ENCODE data around the gene GPR35.
"Not testable (repeated sequence)": the region's sequence is repeated elsewhere in the genome, so short reads cannot be mapped to it uniquely, and the experiment has no call there.

Gene GPR35

DNA sequence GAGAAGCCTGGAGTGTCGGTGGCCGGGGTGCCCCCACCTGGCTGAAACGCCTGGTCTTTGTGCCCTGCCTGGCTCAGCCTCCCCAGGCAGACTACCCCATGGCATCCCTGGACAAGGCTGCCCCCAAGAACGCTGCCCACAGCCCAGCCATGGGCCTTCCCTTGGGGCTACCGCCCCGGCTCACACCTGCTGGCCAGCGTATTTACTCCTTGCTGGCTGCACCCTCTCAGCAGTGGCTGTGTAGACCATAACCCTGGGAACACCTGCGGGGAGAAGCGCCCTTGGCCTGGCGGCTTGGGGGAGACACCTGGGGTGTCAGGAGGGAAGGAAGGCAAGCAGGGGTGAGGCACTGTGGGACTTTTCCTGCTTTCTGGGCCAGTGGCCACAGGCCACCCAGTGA lies 21.4 kb upstream of the GPR35 start:
- DNase-seq = no peak

DNA sequence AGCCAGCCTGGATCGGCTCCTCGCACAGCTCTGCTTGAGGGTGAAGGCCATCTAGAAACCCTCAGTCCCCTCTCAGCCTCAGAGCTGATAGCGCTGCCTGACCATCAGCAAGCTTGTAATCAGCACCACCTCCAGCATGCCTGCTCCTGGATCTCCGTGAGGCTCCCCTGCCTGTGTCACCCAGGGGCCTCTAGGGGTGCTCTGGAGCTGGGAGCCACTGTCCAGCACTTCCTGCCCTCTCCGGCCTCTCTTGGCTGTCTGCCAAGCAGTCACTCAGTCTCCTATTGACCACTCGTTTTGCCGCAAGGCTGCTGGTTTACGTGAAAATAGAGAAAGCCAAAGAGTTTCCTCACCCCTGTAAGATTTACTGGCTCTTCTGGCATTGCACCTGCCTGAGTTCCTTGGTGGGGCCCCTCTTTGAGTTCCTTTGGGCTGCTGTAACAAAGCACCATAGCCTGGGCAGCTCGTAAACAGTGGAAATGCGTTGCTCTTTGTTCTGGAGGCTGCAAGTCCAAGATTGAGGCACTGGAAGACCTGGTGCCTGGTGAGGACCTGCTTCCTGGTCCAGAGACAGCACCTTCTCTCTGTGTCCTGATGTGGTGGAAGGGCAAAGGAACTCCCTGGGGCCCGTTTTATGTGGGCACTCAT lies 20.9 kb upstream of the GPR35 start:
- DNase-seq = no peak

DNA sequence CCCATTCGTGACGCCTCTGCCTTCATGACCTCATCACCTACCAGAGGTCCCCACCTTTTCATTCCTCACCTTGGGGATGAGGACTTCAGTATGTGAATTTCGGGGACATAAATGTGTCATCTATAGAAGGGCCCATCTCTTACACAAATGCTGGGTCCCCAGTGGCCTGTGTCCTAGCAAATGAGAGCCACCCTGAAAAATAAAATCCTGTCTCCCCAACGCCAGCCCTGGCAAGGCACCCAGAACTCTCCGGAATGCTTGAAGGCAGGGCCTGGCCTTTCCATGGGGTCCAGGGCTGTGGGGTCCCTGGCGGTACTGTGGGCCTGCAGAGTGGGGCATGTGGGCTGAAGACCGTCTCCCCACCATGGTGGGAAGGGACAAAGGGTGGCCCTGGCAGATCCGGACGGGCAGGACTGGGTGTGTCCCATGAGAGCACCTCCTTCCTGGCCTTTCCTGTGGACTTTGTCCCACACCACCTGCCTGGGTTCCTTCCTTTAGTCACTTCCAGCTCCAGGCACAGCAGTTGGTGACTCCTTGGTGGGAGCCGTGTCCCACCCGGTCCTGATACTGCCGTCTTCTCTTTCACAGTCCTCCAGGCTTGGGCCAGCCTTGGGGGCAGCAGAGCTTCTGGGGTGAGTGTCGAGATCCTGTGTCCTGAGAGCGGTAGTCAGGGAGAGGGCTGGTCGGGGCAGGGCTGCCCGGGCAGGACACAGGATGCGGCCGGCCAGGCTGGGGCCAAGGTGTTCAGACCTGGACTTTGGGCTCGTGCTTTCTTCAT lies 20.2 kb upstream of the GPR35 start:
- no peak for DNase-seq

DNA sequence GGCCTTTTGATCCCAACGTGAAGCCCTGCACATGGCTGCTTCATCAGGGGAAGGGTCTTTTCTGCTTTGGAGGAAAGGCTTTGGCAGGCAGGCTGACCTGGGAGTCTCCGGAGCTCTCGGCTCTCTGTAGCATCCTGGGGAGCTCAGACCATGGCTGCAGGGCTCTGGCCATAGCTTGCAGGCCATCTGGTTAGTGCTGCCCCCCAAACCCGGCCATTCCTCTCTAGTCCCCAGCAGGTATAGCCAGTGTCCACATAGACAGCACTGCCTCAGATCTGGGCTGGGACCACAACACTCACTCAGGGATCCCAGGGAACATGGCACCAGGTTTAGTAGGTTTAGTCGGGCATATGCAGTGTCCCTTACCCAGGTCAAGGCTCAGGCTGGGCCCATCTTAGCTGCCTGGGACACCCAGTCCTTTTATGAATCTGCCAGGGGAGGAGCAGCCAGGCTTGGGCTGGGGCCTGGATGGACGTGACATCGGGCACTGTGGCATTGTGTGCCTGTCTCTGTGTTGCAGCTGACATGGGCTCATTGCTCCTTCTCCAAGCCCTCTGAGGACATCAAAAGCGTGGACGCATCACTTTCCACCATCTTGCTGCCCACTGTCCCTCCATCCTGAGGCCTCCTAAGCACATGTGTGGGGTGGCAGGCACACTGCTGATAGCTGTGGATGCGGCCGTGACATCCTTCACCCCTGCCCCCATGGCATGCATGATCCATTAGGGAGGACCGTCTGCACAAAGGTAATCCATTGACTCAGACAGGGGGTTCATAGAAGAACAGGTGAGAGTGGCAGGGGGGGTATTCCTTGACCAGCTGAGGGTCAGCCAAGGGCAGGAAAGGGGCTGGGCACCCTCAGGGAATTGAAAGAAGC lies 19.2 kb upstream of the GPR35 start:
- no peak for DNase-seq

DNA sequence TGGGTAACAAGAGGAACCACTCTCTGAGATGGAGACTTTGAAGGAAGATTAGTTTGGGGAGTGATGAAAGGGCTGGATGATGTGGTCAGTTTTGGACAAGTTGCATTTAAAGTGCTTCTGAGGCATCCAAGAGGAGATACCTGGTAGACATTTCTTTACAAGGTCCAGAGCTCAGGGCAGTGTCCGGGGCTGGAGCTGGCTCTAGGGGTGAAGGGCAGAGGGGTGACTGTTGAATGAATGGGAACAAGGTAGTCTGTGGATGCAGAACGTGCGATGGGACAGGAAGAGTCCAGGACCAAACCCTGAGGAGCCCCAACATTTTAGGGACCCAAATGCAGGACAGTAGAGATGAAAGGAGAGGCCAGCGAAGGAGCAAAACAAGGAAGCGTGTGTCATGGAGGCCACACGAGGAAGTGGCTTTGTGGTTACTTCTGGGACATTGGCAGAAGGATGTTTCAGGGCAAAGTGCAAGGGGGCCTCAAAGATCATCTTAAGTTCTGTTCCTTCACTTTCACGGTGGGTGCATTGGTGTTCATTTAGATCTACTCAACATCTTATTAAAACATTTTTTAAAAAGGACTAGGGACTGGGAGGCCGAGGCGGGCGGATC lies 13.6 kb upstream of the GPR35 start:
- no peak for DNase-seq

DNA sequence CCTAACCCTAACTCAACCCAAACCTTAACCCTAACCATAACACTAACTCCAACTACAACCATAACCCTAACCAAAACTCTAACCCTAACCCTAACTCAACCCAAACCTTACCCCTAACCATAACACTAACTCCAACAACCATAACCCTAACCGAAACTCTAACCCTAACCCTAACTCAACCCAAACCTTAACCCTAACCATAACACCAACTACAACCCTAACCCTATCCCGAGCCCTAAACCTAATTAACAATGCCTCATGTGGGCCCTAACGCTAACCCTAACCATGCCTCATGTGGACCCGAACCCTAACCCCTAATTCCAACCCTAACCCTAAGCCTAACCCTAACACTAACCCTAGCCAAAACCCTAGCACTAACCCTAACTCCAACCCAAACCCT lies 11.5 kb upstream of the GPR35 start:
- DNase-seq = no peak

DNA sequence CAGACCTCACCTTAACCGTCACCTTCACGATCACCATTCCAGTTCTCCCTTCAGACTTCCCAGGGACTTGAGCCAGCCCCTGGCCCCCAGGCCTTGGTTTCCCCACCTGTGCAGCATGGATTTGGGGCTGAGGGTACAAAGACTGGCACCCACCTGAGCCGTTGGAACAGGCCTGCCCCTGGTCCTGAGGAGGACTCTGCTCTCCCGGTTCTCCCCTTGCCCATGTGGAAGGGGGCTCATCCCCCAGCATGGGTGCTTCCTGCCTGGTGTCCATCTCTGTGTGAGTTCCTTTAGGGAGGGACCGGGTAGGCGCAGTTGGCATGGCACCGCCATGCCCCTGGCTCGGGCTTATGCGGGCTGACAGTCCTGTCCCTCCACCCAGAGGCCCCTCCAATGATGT lies 10.9 kb upstream of the GPR35 start:
- no peak for DNase-seq

DNA sequence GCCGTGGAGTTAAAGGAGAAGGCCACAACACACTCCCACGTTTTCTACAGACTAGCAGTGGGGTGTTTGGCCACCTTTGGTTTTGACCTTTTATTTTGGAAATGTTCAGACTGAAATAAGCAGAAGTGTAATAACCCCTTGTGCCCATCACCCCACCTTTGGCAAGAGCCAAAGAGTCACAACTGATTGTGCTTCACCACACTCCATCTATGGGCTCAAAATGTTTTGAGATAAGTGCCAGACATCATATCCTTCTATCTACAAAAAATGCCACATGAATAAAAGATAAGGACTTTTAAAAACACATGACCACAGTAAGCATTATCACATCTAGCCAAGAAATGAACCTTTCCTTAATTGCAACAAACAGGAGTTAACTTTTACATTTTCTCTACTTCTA lies 9.9 kb upstream of the GPR35 start:
- DNase-seq = no peak

DNA sequence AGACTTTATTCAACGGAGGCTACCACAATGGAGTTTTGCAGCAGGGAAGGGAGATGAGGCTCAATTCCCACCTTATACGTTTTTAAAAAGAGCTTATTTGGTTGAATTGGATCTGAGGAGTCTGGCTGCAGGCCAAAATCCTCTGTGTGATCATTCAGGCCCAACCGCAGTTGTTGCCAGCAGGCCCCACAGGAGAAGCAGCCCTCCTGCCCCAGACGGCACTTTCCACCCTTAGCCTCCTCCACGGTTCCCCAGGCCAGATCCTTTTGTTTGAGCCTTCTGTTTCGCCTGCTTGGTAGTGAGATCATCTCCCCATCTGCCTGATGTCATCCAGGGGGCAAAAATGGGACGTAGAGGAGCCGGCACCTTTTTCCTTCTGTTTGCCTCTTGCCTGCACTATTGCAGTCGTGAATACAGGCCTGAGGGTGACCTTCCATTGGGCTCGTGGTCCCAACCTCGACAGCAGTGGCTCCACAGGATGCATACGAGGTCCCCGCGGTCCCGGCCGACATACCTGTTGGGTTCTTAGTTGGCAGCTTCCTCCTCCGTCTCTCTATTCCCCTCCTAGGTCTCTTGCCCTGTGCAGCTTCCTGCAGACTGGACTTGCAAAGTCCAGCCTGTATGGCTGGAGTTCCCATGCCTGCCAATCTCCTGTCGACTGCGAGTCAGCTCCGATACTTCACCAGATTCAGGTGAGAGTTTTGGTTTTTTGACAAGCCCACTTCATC lies 9.3 kb upstream of the GPR35 start:
- DNase-seq = no peak

DNA sequence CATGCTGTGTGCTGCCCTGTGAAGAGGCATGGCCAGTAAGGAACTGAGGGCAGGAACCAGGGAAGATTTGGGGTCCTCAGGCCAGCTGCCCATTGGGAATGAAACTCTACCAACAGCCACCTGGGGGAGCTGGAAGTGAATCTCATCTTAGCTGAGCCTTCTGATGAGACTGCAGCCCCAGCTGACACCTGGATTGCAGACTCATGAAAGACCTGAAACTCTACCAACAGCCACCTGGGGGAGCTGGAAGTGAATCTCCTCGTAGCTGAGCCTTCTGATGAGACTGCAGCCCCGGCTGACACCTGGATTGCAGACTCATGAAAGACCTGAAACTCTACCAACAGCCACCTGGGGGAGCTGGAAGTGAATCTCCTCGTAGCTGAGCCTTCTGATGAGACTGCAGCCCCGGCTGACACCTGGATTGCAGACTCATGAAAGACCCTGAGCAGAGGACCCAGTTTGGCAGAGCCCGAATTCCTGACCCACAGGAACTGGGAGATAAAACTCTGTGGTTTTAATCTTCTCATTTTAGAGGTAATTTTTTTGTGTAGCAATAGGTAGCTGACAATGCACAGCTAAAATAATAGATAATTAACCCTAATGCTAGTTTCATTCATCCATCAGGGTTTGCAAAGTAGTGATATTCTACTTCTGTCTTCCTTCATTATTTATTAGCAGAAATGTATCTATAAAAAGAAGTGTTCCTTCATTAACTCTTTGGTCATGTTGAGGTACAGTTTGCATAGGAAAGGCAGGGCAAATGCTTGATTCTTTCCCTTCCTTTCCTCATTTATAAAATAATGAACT lies 8.2 kb upstream of the GPR35 start:
- not testable (repeated sequence) for DNase-seq

DNA sequence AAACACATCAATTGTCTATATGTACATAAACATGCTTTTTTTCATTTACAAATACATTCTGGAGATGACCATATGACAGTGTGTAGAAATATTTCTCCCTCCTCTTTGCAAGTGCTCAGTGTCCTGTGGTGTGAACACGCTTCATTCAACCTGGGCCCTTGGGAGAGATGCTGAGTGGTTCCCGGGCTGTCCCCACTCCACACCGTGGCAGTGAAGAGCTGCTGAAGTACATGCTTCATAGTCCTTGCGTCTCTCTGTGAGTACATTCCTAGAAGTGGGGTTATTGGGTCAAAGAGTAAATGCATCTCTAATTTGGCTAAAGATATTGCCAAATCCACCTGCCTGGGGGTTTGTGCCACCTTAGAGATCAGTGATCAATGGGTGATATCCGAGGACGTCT lies 6.5 kb upstream of the GPR35 start:
- DNase-seq = no peak

DNA sequence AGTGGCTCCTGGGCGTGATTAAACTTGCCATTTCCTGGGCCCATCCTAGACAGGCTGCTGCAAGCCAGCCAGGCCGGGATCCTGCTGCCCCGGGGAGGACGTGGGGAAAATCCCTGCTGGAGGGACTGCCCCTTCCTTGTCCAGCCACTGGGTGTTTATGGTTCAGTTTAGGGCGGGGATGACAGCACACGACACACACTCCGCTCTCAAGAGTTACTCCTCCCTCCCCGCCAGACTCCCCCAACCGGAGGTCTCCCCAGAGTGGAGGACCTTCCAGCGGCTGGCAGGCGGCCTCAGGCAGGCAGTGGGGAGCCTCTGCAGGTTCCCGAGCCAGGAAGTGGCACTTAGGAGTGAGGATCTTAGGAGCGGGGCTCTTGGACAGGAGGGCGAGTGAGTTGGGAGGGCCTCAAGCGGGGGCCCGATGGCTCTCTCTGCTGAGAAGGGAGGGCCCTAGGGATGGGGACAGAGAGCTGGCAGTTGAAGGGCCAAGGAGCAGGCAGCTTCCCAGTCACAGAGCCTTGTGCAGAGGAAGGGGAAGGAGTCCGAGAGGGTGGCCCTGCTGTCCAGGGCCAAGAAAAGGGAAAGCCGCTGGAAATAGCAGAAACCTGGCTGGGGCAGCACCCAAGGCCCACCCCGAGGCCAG lies 5.7 kb upstream of the GPR35 start:
- DNase-seq = no peak

DNA sequence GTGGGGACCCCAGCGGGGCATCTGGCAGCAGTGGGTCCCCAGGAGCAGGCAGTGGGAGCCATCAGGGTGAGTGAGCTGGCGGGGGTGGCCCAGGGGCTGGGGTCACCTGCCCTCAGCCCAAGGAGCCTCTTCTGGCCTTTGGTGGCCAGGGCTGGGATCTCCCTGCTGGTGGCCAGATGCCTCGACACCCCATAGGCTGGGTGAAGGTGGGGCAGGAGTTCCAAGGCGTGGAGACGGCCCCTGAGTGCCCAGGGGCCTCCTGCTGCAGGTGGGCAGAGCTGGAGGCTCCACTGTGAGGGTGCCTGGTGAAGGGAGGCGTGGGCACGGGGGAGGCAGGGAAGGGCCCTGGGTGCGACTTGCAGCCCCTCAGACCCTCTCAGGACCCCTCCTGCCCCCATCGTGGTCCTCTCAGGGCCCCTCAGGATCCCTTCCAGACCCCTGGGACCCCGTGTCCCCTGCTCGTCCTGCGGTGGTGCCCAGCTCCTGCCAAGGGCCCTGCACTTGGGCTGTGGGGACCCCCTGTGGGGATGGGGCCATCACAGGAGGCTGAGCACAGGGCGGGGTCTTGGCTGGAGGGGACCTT lies 5.0 kb upstream of the GPR35 start:
- no peak for DNase-seq

DNA sequence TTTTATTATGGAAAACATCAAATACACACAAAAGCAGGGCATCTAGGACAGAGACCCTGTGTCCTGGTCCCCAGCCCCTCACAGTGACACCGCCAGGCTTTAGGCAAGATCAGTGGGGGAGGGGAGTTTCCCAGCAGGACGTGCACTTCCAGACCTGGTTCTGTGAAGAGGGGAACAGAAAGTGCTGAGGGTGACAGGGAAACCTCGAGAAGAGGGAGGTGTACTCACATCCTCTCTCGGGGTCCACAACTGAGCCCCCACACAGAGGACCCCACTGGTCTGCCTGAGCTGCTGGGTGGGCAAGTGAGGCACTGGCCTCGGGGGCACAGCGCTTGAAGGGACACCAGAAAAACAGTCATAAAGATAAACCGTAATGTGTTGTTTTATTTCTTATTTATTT lies 4.4 kb upstream of the GPR35 start:
- no peak for DNase-seq

DNA sequence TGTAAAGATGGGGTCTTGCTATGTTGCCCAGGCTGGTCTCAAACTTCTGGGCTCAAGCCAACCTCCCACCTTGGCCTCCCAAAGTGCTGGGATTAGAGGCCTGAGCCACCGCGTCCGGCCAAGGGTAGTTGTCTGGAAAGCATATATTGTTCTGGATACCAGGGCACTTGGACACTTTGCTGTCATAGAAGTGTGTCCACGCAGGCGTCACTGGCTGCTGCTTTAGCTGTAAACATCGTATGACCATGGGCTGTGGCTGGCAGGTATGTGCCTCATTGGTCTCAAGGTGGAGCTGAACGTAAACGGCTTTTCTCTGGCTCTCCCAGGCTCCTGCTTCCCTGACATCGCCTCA lies 3.2 kb upstream of the GPR35 start:
- no peak for DNase-seq

DNA sequence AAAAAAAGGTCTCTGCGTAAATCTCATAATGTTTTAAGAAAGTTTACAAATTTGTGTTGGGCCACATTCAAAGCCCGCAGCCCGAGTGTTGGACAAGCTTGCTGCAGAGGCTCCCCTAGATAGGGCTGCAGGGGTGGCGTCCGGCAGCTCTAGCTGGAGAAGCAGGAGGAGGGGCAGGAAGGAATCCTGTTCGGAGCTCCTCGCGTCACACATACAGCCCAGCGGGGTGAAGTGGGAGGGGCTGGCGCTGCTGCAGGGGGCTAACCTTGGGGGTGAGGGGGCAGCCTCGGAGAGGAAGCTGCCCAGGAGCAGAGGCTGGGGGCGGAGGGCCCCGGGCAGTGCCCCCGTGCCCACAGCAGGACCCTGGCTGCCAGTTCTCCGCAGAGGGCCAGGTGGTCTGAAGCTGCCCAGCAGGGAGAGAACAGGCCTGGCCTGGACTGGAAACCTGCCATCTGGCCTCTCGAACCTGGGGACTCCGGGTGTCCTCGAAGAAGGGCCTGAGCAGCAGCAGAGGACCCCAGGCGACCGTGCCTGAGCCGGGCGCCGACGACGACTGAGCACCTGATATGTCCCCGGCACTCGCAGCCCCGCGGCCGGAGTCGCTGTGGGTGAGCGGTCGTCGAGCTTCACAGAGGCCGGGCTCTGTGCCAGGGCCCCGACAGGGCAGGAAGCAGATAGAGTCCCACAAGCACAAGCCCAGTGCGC lies 2.6 kb upstream of the GPR35 start:
- peak; percentile 53 for DNase-seq

DNA sequence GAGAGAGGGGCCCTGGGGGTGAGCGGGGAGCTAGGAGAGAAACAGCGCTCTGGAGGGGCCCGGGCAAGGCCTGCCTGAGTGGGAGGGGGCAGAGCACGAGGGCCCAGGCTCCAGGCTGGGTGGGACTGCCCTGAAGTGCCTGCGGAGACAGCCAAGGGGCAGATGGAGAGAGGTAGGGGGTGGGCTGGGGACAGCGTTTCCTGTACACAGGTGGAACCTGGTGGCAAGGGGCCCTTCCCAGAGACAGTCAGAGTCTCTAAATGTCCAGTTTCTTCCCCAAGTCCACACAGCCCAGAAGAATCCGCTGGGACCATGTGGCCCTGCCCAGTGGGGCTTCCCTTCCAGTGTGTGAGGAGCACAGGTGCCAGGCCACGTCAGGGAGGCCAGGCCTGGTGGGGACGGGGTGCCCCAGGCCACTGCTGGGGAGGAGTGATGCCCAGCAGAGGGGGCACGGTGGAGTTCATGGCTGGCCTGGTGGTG lies 1.7 kb upstream of the GPR35 start:
- DNase-seq = no peak

DNA sequence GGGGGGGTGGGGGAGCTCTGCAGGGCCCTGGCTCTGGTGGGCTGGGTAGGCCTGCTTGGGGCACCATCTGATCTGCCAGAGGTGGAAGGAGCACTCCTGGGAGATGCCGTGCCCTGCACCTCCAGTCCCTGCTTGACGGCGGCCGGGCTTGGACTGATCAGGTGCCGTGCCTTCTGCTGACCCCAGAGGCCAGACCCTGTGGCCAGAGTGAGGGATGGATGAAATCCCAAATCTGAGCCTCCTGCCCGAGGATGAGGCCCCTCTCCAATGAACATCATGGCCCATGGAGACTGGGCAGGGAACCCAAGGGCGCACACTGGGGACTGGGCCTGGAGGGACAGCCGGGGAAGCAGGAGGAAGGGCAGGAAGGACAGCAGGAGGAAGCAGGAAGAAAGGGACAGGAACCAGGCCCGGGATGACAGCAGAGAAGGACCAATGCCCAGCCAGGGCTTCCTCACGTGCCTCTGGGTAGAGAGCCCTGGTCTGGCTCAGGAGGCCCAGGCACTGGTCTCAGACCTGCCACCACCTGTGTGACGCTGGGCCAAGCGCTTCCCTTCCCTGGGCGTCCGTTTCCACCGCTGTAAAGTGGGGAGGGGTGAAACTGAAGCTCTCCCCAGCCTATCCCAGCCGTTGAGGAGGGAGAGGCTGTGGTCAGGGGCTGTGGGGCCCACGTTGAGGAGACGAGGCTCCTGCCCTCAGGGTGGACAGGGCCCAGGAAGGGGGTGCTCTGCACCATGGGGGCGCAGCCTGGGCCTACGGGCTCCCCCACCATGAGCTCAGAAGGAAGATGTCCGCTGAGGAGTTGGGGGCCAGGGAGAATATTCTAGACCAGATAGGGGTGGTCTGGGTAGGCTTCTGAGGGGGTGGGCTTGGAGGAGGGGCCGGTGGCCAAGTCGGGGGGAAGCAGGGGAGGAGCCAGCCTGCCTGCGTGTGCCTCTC lies 1.0 kb upstream of the GPR35 start:
- DNase-seq = no peak
